Tibial nerve (tissue), 4 donors: ENCODE data around the gene ZP4. TPM values are rescaled to one million over a fixed set of nuclear protein-coding genes. Genes with fewer than 3 reads are reported as not detected.

ENCODE experiments used
- DNase-seq, 2 donors: peaks; one replicate each; pipeline ENCODE4 v3.0.0-alpha.2; 2019; ENCODE audit warnings: low spot score in 2 of 2
- H3K27ac ChIP-seq, 4 donors: fragments of 200-600 bp; sonication (generic) in 3 of 4; one replicate each; pipeline ENCODE4 v1.5.1; 2017 to 2019; ENCODE audit warnings: mild to moderate bottlenecking in 1 of 4
- H3K27me3 ChIP-seq, 2 donors: fragments of 200-600 bp; sonication (generic) in 1 of 2; one replicate each; pipeline versions ENCODE4 v1.5.1 to v1.6.0; 2017 to 2019
- H3K36me3 ChIP-seq, 3 donors: fragments of 200-600 bp; sonication (generic); one replicate each; pipeline ENCODE4 v1.5.1; 2018 to 2019
- H3K4me1 ChIP-seq, 4 donors: fragments of 200-600 bp; sonication (generic) in 3 of 4; one replicate each; pipeline ENCODE4 v1.5.1; 2017 to 2019
- H3K4me3 ChIP-seq, 4 donors: fragments of 200-600 bp; sonication (generic) in 3 of 4; one replicate each; pipeline ENCODE4 v1.5.1; 2017 to 2019; ENCODE audit warnings: mild to moderate bottlenecking in 1 of 4, moderate library complexity in 1 of 4
- H3K9me3 ChIP-seq, 4 donors: fragments of 200-600 bp; sonication (generic) in 3 of 4; one replicate each; pipeline ENCODE4 v1.5.1; 2017 to 2019
- CTCF ChIP-seq, 5 experiments: fragments of 200-600 bp in 3 of 5; fragments of 450-650 bp in 2 of 5; sonication (generic) in 3 of 5; IDR thresholded peaks; one replicate each; pipeline ENCODE4 v1.5.1; 2016 to 2019; ENCODE audit warnings: antibody characterized with exemption in 5 of 5, mild to moderate bottlenecking in 3 of 5, moderate library complexity in 2 of 5
- EP300 ChIP-seq, 2 donors: sonication (generic); formaldehyde crosslinking; IDR thresholded peaks; one replicate each; pipeline ENCODE4 v1.6.1; 2017; ENCODE audit warnings: antibody characterized with exemption in 2 of 2, mild to moderate bottlenecking in 1 of 2
- POLR2A ChIP-seq, 2 donors: fragments of 450-650 bp; IDR thresholded peaks; one replicate each; pipeline ENCODE4 v1.6.1; 2017; ENCODE audit warnings: antibody characterized with exemption in 2 of 2, mild to moderate bottlenecking in 2 of 2, moderate library complexity in 2 of 2
- WGBS, 2 donors: methylation state at CpG; one replicate each; pipeline ENCODE4 v1.1.5; 2018; 5-methylcytosine and 5-hydroxymethylcytosine counted together
- total RNA-seq, 4 donors: library from RNA; depleted of rRNA; stranded (reverse); fragments of >200 nt; gene quantifications; one replicate each; pipeline ENCODE4 v1.1.0, GENCODE V29; 2016

ZP4 gene
- total RNA-seq, 4 donors from 2014 or later = not detected

- Histone ChIP-seq H3K27me3 (no peaks in the 10 kb centered on the region), H3K9me3 (no peaks in the 10 kb centered on the region), H3K4me3 (no peak overlapping the region), H3K36me3 (no peaks in the 10 kb centered on the region), H3K27ac (no peak overlapping the region), H3K4me1 (no peaks in the 10 kb centered on the region)
- no peak for DNase-seq
- TF ChIP-seq POLR2A (IDR thresholded peaks at IDR 0.05) = no peak
- no peak for TF ChIP-seq EP300 (IDR thresholded peaks at IDR 0.05)
- TF ChIP-seq CTCF (IDR thresholded peaks at IDR 0.05) = no peak
- WGBS, 2 donors = 61 to 67% methylated on average over 4 of the region's 4 CpGs
Observed at GRCh38 chr1:237902960-237903743, 12.4 kb upstream of the ZP4 start.

GRCh38 chr1:237901299-237901934 is 10.7 kb upstream of the ZP4 start:
- DNase-seq = no peak
- no peaks in the 10 kb centered on the region for H3K36me3 ChIP-seq
- H3K27me3 ChIP-seq = no peaks in the 10 kb centered on the region
- no peak overlapping the region for H3K27ac ChIP-seq
- TF ChIP-seq CTCF (IDR thresholded peaks at IDR 0.05) (no peak), POLR2A (IDR thresholded peaks at IDR 0.05) (no peak), EP300 (IDR thresholded peaks at IDR 0.05) (no peak)
- no peaks in the 10 kb centered on the region for H3K4me1 ChIP-seq
- H3K9me3 ChIP-seq = no peaks in the 10 kb centered on the region
- WGBS, 2 donors = 55 to 64% methylated on average over 5 of the region's 5 CpGs
- H3K4me3 ChIP-seq = no peak overlapping the region

- TF ChIP-seq CTCF (IDR thresholded peaks at IDR 0.05) = no peak
- TF ChIP-seq POLR2A (IDR thresholded peaks at IDR 0.05) = no peak
- TF ChIP-seq EP300 (IDR thresholded peaks at IDR 0.05) = no peak
- no peak for DNase-seq
- H3K9me3 ChIP-seq = no peaks in the 10 kb centered on the region
- no peaks in the 10 kb centered on the region for H3K27me3 ChIP-seq
- no peak overlapping the region for H3K27ac ChIP-seq
- no peaks in the 10 kb centered on the region for H3K4me1 ChIP-seq
- H3K4me3 ChIP-seq = no peak overlapping the region
- H3K36me3 ChIP-seq = no peaks in the 10 kb centered on the region
Observed at GRCh38 chr1:237895630-237896029, 4.9 kb upstream of the ZP4 start.

- H3K9me3 ChIP-seq = no peaks in the 10 kb centered on the region
- no peaks in the 10 kb centered on the region for H3K4me1 ChIP-seq
- no peaks in the 10 kb centered on the region for H3K27me3 ChIP-seq
- H3K36me3 ChIP-seq = no peaks in the 10 kb centered on the region
- WGBS, 2 donors = 69 to 78% methylated on average over 3 of the region's 3 CpGs
- TF ChIP-seq POLR2A (IDR thresholded peaks at IDR 0.05) (no peak), EP300 (IDR thresholded peaks at IDR 0.05) (no peak), CTCF (IDR thresholded peaks at IDR 0.05) (no peak)
- no peak overlapping the region for H3K27ac ChIP-seq
- H3K4me3 ChIP-seq = no peak overlapping the region
- DNase-seq = no peak
Observed at GRCh38 chr1:237894131-237894530, 3.4 kb upstream of the ZP4 start.

GRCh38 chr1:237891979-237892378 is 1.3 kb upstream of the ZP4 start:
- H3K4me3 ChIP-seq = no peak overlapping the region
- DNase-seq = no peak
- H3K9me3 ChIP-seq = no peaks in the 10 kb centered on the region
- TF ChIP-seq POLR2A (IDR thresholded peaks at IDR 0.05) (no peak), EP300 (IDR thresholded peaks at IDR 0.05) (no peak), CTCF (IDR thresholded peaks at IDR 0.05) (no peak)
- WGBS, 2 donors = 52 to 60% methylated on average over 3 of the region's 3 CpGs
- no peaks in the 10 kb centered on the region for H3K27me3 ChIP-seq
- H3K27ac ChIP-seq = no peak overlapping the region
- no peaks in the 10 kb centered on the region for H3K4me1 ChIP-seq
- H3K36me3 ChIP-seq = no peaks in the 10 kb centered on the region
